ENCODE data around the gene RBM47.

Gene RBM47

DNA sequence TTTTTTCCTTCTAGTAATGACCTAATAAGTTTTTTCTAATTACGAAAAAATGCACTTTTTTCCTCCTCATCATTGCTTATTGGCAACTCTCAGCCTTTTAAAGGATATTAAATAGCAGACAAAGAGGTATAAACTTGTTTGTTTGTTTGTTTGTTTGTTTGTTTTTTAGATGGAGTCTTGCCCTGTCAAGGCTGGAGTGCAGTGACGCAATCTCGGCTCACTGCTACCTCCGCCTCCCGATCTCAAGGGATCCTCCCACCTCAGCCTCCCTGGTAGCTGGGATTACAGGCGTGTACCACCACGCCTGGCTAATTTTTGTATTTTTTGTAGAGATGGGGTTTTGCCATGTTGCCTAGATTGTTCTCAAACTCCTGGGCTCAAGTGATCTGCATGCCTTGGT is 6.0 kb downstream of the RBM47 start:
- DNase-seq (ENCODE audit: low spot score) = no peak

DNA sequence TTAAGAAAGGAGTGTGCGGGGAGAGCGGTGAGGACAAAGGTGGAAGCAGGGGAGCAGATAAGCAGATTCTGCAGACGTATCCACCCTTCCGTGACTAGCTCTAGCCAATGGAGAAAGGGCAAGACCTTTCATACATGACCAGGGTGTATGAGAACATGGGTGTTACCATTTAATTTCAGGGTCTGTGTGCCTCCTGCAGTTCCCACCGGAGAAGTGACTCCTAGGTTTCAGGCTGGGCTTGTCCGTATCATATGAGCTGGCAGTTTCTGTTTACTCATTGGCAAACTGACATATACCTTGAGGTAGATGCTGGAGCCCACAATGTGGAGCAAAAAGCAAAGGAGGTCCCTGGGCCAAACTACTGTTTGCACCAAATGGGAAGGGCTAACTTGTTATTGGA is 6.8 kb downstream of the RBM47 start:
- DNase-seq (ENCODE audit: low spot score) = no peak

GRCh38 chr4:40621592-40622512 is 7.8 kb downstream of the RBM47 start:
- DNase-seq (ENCODE audit: low spot score) = no peak

DNA sequence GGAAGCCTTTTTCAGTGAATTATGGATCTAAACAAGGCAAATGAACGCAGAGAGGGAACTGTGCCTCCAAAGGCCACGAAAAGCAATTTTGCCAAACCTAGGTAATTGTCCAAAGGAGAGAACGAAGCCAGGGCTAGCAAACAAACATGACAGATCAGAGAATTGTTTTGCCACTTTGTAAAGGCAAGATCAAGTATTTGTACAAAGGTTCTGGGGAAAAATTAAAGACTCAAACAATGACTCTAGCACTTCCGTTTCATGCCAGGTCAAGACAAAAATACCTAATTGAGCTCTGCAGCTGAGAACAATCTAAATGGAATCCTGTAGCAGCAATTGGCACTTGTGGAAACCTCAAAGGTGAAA is 8.5 kb downstream of the RBM47 start:
- DNase-seq (ENCODE audit: low spot score) = no peak

DNA sequence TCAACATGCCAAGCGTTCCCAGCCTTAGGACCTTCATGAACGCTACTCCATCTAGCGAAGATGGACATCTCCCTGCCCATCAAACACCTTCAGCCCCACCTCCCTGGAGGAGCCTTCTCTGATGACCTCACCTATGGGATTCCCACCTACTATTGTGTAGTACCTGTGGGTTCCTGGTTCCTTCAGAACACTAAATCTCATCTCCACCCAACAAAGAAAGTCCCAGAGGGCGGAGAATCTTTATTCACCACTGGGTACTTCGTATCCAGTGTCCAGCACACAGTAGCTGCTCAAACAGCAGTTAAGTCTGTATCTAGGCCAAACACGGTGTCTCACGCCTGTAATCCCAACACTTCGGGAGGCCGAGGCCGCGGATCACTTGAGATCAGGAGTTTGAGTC is 10.1 kb downstream of the RBM47 start:
- DNase-seq (ENCODE audit: low spot score) = no peak

GRCh38 chr4:40617872-40618271 is 11.8 kb downstream of the RBM47 start:
- DNase-seq (ENCODE audit: low spot score) = no peak

DNA sequence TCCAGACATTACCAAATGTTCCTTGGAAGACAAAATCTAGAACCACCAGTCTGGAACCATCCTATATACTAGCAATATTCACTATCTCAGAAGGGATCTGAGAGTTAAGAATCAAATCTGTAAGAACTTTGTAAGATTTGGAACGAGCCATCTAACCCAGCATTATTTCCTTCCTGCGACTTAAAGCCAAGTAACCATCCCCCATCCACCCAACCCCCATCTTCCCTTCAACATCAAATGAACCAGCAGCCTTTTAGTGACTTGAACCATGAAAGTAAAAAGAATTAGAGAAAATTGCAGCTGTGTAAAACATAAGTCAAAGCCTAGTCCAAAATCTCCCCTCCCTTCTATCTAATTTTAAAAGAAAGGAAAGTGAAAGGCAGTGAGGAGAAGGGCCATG is 15.6 kb downstream of the RBM47 start:
- DNase-seq (ENCODE audit: low spot score) = no peak

- no peak for DNase-seq (ENCODE audit: low spot score)
Measured at GRCh38 chr4:40613456-40613855, 16.2 kb downstream of the RBM47 start.

DNA sequence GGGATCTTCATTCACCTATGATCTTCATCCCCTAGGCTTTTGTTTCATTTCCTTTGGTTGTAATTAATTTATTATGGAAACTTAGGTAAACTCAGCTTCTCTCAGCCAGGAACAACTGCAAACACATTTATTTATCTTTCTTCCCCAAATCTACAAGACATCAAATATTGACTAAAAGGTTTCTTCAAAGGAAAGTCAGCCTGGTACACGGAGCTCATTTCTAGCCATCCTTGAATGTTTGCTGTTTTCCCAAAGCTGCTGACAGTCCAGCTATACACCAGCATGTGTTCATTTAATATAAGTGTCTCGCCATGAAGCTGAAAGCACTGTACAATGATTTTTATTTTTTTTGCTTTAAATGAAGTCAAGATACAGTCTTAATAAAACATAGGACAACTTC is 16.8 kb downstream of the RBM47 start:
- no peak for DNase-seq (ENCODE audit: low spot score)

GRCh38 chr4:40612283-40612682 is 17.4 kb downstream of the RBM47 start:
- DNase-seq (ENCODE audit: low spot score) = no peak

DNA sequence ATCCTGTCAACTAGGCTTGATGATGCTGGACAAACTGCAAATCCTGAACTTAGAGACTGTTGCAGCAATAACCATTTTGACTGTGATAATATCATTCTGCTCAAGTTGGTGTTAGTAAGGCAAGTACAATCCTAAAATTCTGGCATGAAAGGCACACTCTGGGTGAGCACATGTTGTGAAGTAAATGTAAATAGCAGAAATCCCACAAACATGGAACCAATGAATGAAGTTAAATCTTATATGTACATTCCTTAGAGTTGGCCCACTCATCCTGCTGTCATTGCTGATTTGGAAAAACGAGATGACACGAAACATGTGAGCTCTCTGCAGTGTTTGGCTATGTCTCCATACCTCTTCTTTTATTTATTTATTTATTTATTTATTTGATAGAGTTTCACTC is 21.0 kb downstream of the RBM47 start:
- DNase-seq (ENCODE audit: low spot score) = no peak

GRCh38 chr4:40607221-40607620 is 22.4 kb downstream of the RBM47 start:
- no peak for DNase-seq (ENCODE audit: low spot score)

DNA sequence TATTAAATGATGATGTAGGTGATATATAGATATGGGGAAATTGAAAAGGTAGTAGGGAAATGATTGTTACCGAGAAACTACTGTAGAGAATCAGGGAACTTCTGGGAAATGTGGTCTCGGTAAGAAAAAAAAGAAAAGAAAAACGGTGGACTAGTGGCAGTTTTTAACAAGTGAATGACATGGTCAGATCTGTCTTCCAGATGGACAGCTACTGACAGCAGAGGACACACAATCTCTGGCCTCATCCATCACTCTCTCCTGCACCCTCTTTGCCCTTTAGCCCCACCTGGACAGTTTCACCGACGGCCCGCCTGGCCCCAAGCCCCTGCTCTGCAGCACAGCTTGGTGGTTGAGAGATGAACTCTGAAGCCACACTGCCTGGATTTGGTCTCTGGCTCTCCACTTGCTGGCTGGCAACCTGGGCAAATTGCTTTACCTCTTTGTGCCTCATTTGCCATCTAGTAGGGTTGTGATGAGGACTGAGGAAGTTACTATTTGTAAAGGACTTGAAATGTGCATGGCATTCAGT is 23.4 kb downstream of the RBM47 start:
- no peak for DNase-seq (ENCODE audit: low spot score)

DNA sequence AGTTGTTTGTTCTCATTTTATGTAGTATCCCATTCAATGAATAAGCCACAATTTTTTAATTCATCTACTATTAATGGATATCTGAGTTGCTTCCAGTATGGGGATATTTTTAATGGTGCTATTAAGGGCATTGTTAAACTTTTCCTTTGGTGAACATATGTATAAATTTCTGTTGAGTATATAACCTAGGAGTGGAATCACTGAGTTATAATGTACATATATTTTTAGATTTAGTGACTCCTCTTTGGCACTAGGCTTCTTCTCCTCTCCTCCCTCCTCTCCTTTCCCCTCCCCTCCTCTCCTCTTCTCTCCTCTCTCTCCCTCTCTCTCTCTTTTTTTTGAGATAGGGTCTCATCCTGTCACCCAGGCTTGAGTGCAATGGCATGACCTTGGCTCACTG is 26.4 kb downstream of the RBM47 start:
- no peak for DNase-seq (ENCODE audit: low spot score)

- no peak for DNase-seq (ENCODE audit: low spot score)
Measured at GRCh38 chr4:40601641-40602040, 28.0 kb downstream of the RBM47 start.

DNA sequence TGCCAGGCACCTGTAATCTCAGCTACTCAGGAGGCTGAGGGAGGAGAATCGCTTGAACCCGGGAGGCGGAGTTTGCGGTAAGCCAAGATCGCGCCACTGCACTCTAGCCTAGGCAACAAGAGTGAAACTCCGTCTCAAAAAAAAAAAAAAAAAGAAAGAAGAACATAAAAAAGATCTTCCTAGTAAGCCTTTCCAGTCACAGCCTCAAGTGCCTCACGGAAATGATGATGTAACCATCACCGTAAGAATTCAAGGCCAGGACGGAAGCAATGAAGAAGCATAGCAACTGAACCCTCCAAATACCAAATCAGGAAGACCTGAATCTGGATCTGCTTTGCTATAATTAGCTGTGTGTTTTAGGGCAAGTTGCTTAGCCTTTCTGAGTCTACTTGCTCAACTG is 28.8 kb downstream of the RBM47 start:
- DNase-seq (ENCODE audit: low spot score) = no peak

DNA sequence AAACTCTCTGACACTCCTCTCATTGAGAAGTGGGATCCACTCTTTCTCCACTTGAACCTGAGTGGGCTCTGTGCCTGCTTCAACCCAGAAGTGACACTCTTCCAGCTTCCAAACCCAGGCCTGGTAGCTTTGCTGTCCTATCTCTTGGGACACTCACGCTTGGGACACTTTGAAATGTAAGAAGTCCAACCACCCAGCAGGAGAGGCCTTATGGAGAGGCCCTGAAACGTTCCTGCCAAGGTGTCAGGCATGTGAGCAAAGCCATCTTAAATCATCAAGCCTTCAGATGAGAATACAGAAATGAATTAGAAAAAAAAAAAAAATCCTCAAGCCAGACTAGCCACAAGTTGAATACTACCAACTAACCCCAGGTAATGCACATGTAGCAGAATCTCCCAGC is 30.2 kb downstream of the RBM47 start:
- no peak for DNase-seq (ENCODE audit: low spot score)

DNA sequence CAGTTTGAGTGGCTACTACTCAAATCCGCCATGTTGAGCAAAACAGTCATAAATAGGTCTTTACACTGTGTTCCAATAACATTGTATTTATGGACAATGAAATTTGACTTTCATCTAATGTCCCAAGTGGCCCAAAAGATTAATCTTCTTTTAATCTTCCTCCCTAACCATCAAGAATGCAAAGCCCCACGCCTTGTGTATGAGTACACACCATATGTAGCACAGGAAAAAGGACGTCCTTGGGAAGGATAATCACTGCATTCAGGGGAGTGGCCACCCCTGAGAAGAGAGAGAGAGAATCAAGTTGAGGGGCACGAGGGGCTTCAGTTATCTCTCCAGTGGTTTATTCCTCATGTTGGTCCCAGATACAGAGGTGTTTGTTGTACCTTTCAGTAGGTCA is 33.1 kb downstream of the RBM47 start:
- no peak for DNase-seq (ENCODE audit: low spot score)

DNA sequence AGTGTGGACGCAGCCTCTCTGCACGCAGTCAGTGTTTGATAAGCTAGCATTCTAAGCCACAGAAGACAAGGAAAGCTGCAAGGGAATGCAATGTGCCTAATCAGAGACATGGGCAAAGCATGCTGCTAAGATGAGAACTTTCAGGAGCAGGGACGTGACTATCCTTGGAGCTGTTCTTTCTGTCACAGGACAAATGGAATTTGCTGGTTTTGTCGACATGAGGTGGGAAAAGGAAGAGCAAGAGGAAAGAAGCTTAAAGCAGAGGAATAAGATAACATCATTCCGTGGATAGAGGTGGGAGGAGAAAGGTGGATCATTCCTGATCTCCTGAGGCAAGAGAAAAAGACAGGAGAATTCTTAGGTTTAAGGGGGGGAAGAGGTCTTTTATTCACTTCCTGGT is 33.7 kb downstream of the RBM47 start:
- no peak for DNase-seq (ENCODE audit: low spot score)

GRCh38 chr4:40594261-40595178 is 35.1 kb downstream of the RBM47 start:
- DNase-seq (ENCODE audit: low spot score) = no peak

GRCh38 chr4:40592034-40592433 is 37.6 kb downstream of the RBM47 start:
- no peak for DNase-seq (ENCODE audit: low spot score)

- DNase-seq (ENCODE audit: low spot score) = no peak
Measured at GRCh38 chr4:40587826-40588225, 41.8 kb downstream of the RBM47 start.

GRCh38 chr4:40587351-40587750 is 42.3 kb downstream of the RBM47 start:
- no peak for DNase-seq (ENCODE audit: low spot score)
